GM18861 (cell line): ENCODE results near the gene XRCC5.

Source experiments
- ATAC-seq: cut with Tn5 transposase; IDR thresholded peaks from one replicate; pipeline ENCODE4 v1.9.1; 2021; ENCODE audit not compliant: unreplicated experiment

XRCC5 gene

GRCh38 chr2:216149741-216150140, 40.6 kb downstream of the XRCC5 start:
- no peak for ATAC-seq

GRCh38 chr2:216151313-216152025, 42.3 kb downstream of the XRCC5 start:
- no peak for ATAC-seq

- no peak for ATAC-seq
Observed at GRCh38 chr2:216155954-216156353, 46.8 kb downstream of the XRCC5 start.

GRCh38 chr2:216156822-216157221, 47.7 kb downstream of the XRCC5 start:
- ATAC-seq, result no peak

- no peak for ATAC-seq
Observed at GRCh38 chr2:216159144-216159543, 50.0 kb downstream of the XRCC5 start.

GRCh38 chr2:216159646-216160045, 50.5 kb downstream of the XRCC5 start:
- ATAC-seq, result no peak

GRCh38 chr2:216160786-216161185, 51.6 kb downstream of the XRCC5 start:
- no peak for ATAC-seq

- no peak for ATAC-seq
Observed at GRCh38 chr2:216161967-216162366, 52.8 kb downstream of the XRCC5 start.

GRCh38 chr2:216163518-216163917, 54.4 kb downstream of the XRCC5 start:
- no peak for ATAC-seq

GRCh38 chr2:216164087-216164486, 54.9 kb downstream of the XRCC5 start:
- ATAC-seq, result no peak

- ATAC-seq, result no peak
Observed at GRCh38 chr2:216164576-216164975, 55.4 kb downstream of the XRCC5 start.

GRCh38 chr2:216165711-216166110, 56.6 kb downstream of the XRCC5 start:
- no peak for ATAC-seq

- no peak for ATAC-seq
Observed at GRCh38 chr2:216169087-216169486, 59.9 kb downstream of the XRCC5 start.

GRCh38 chr2:216170076-216170763, 61.1 kb downstream of the XRCC5 start:
- ATAC-seq, result no peak

GRCh38 chr2:216171011-216171410, 61.9 kb downstream of the XRCC5 start:
- ATAC-seq, result no peak

- ATAC-seq, result no peak
Observed at GRCh38 chr2:216172493-216172892, 63.3 kb downstream of the XRCC5 start.

GRCh38 chr2:216179015-216179414, 69.9 kb downstream of the XRCC5 start:
- ATAC-seq, result no peak

- no peak for ATAC-seq
Observed at GRCh38 chr2:216181351-216181750, 72.2 kb downstream of the XRCC5 start.

- ATAC-seq, result no peak
Observed at GRCh38 chr2:216181953-216182461, 72.9 kb downstream of the XRCC5 start.

GRCh38 chr2:216183462-216183861, 74.3 kb downstream of the XRCC5 start:
- ATAC-seq, result no peak

GRCh38 chr2:216188559-216188850, 79.4 kb downstream of the XRCC5 start:
- no peak for ATAC-seq

- no peak for ATAC-seq
Observed at GRCh38 chr2:216188956-216189355, 79.8 kb downstream of the XRCC5 start.

GRCh38 chr2:216189410-216189809, 80.3 kb downstream of the XRCC5 start:
- ATAC-seq, result no peak
